HepG2 (cell line): ENCODE measurements around the gene UBE2D3. TPM values are rescaled to one million over a fixed set of nuclear protein-coding genes. Genes with fewer than 3 reads are reported as not detected.
A peak's percentile ranks its signal among the peaks of the same experiment; 100 is the strongest.

Experiments used
- AKAP8 ChIP-seq: sonication (generic); formaldehyde crosslinking; IDR thresholded peaks from 2 replicates; pipeline ENCODE4 v1.5.1; 2020; ENCODE audit warnings: mild to moderate bottlenecking, missing genetic modification reagents
- MAFF ChIP-seq: IDR thresholded peaks from 2 replicates; pipeline ENCODE4 v1.6.1; 2011; ENCODE audit warnings: low read depth, low read length, improper control_type of control experiment
- NONO ChIP-seq, 2 experiments: fragments of 450-650 bp in 1 of 2; sonication (generic) in 1 of 2; formaldehyde crosslinking in 1 of 2; IDR thresholded peaks in 1 of 2; conservative IDR thresholded peaks in 1 of 2; 2 replicates each; pipeline versions ENCODE4 v1.6.1 to v1.8.0; 2017 to 2022; ENCODE audit warnings: mild to moderate bottlenecking in 1 of 2, missing genetic modification reagents in 1 of 2, moderate library complexity in 1 of 2
- RARG ChIP-seq: sonication (generic); formaldehyde crosslinking; IDR thresholded peaks from 2 replicates; pipeline ENCODE4 v1.4.0; 2020; ENCODE audit warnings: low read depth, mild to moderate bottlenecking, missing genetic modification reagents
- STAT6 ChIP-seq: sonication (generic); formaldehyde crosslinking; IDR thresholded peaks from 2 replicates; pipeline ENCODE4 v1.4.0; 2020; ENCODE audit warnings: missing genetic modification reagents, mild to moderate bottlenecking, borderline replicate concordance
- TCF12 ChIP-seq, 2 experiments: fragments of 450-650 bp in 1 of 2; sonication (generic) in 1 of 2; formaldehyde crosslinking in 1 of 2; IDR thresholded peaks; 2 replicates each; pipeline versions ENCODE4 v1.6.1 to v1.8.0; 2017 to 2022; ENCODE audit warnings: antibody characterized with exemption in 1 of 2, mild to moderate bottlenecking in 1 of 2, missing genetic modification reagents in 1 of 2, moderate library complexity in 1 of 2
- ZBTB37 ChIP-seq: sonication (generic); formaldehyde crosslinking; IDR thresholded peaks from 2 replicates; pipeline ENCODE4 v1.4.0; 2020; ENCODE audit warnings: mild to moderate bottlenecking, missing genetic modification reagents
- ZNF10 ChIP-seq: sonication (generic); formaldehyde crosslinking; IDR thresholded peaks from 2 replicates; pipeline ENCODE4 v1.4.0; 2020; ENCODE audit warnings: mild to moderate bottlenecking, low read depth, missing genetic modification reagents, borderline replicate concordance
- ZNF12 ChIP-seq: sonication (generic); formaldehyde crosslinking; IDR thresholded peaks from 2 replicates; pipeline ENCODE4 v1.5.0; 2020; ENCODE audit warnings: missing genetic modification reagents
- ZNF335 ChIP-seq: sonication (generic); formaldehyde crosslinking; IDR thresholded peaks from 2 replicates; pipeline ENCODE4 v1.4.0; 2020; ENCODE audit warnings: missing genetic modification reagents
- ZNF431 ChIP-seq: sonication (generic); formaldehyde crosslinking; IDR thresholded peaks from 2 replicates; pipeline ENCODE4 v1.9.0; 2022; ENCODE audit warnings: missing genetic modification reagents, low read depth, mild to moderate bottlenecking, borderline replicate concordance
- ZNF512B ChIP-seq: sonication (generic); formaldehyde crosslinking; IDR thresholded peaks from 2 replicates; pipeline ENCODE4 v1.5.1; 2020; ENCODE audit warnings: missing genetic modification reagents, mild to moderate bottlenecking, borderline replicate concordance
- ZNF710 ChIP-seq: sonication (generic); formaldehyde crosslinking; IDR thresholded peaks from 2 replicates; pipeline ENCODE4 v1.5.0; 2020; ENCODE audit warnings: mild to moderate bottlenecking, missing genetic modification reagents, borderline replicate concordance
- ZNF839 ChIP-seq: sonication (generic); formaldehyde crosslinking; IDR thresholded peaks from 2 replicates; pipeline ENCODE4 v1.4.0; 2020; ENCODE audit warnings: missing genetic modification reagents, mild to moderate bottlenecking, borderline replicate concordance
- polyA plus RNA-seq, 8 experiments: library from polyadenylated mRNA; depleted of rRNA in 3 of 8; stranded (reverse) in 7 of 8; unstranded in 1 of 8; fragments of >200 nt; fragmentation: Illumina TruSeq in 4 of 8; extraction: Trizol in 4 of 8; gene quantifications; 2 replicates each; pipeline versions ENCODE4 v1.2.1 to v1.2.3, GENCODE V29; 2011 to 2016; ENCODE audit warnings: low read depth in 4 of 8, missing spikeins in 1 of 8, mixed read lengths in 1 of 8; ENCODE audit not compliant: insufficient read depth in 1 of 8
- total RNA-seq, 5 experiments: library from RNA; depleted of rRNA; stranded (reverse); fragments of >200 nt; fragmentation: Illumina TruSeq; extraction: Trizol; gene quantifications; 2 replicates each; pipeline ENCODE4 v1.2.3, GENCODE V29; 2016; ENCODE audit warnings: low read depth in 1 of 5

UBE2D3 gene
- total and polyA plus RNA-seq, 2 of the 13 experiments (the other 11 are each of a cell fraction or from before 2014, with no cell fraction given), result 224 to 293 TPM

GRCh38 chr4:102827674-102828496, 534 bp upstream of the UBE2D3 start (continued):
- no peak for TF ChIP-seq NONO (IDR thresholded peaks at IDR 0.05)
- TF ChIP-seq NONO (CRISPR knock-in tag; conservative IDR thresholded peaks at IDR 0.05), result no peak; the same call in none of the 2 replicates
- no peak for TF ChIP-seq TCF12 (IDR thresholded peaks at IDR 0.05)
- TF ChIP-seq TCF12 (CRISPR knock-in tag; IDR thresholded peaks at IDR 0.05), result peak; percentile 79; the same call in 1 of the 2 replicates
- peak; percentile 77; the same call in 1 of the 2 replicates for TF ChIP-seq ZBTB37
- peak; percentile 81 for TF ChIP-seq ZNF431
- TF ChIP-seq AKAP8, result no peak
- TF ChIP-seq ZNF335 (CRISPR knock-in tag), result 0 out of 2 replicates have a peak, but pooled peaks have one; percentile 22
- TF ChIP-seq RARG, result no peak
- no peak for TF ChIP-seq ZNF839 (CRISPR knock-in tag)
- TF ChIP-seq STAT6, result peak; percentile 77; the same call in 1 of the 2 replicates
- 0 out of 2 replicates have a peak, but pooled peaks have one; percentile 17 for TF ChIP-seq MAFF
- peak; percentile 77; the same call in 1 of the 2 replicates for TF ChIP-seq ZNF710 (CRISPR knock-in tag)
- no peak for TF ChIP-seq ZNF10 (CRISPR knock-in tag)
- TF ChIP-seq ZNF512B, result no peak
- no peak; the same call in 1 of the 2 replicates for TF ChIP-seq ZNF12
